WTC11 (cell line): Measurements from ENCODE around the gene NBEA. TPM values are rescaled to one million over a fixed set of nuclear protein-coding genes. Genes with fewer than 3 reads are reported as not detected.

Experiments used
- ATAC-seq: fragments of 200-7000 bp; cut with Tn5 transposase; 2 replicates; pipeline ENCODE4 v1.10.0; 2021; ENCODE audit warnings: mild to moderate bottlenecking, moderate library complexity
- CTCF ChIA-PET: fragments of 300-600 bp; sonication (Branson Sonifier 250); formaldehyde crosslinking; loops from one replicate; lab custom pipeline; 2021; ENCODE audit warnings: antibody characterized with exemption; lab: Charles Lee
- POLR2A ChIA-PET: fragments of 350-600 bp; sonication (Branson Sonifier 250); formaldehyde crosslinking; loops from one replicate; lab custom pipeline; 2021; ENCODE audit warnings: antibody characterized with exemption; lab: Charles Lee
- DNase-seq: peaks from one replicate; pipeline ENCODE4 v3.0.0; 2021; ENCODE audit warnings: low spot score
- H3K27ac Mint-ChIP-seq: 2 replicates; pipeline ENCODE4 v1.8.0; 2021; ENCODE audit warnings: mixed read lengths
- H3K27me3 Mint-ChIP-seq: 2 replicates; pipeline ENCODE4 v1.8.0; 2021; ENCODE audit warnings: low read depth, mild to moderate bottlenecking, moderate library complexity, mixed read lengths
- H3K36me3 Mint-ChIP-seq: 2 replicates; pipeline ENCODE4 v1.8.0; 2021; ENCODE audit warnings: mixed read lengths
- H3K4me1 Mint-ChIP-seq: 2 replicates; pipeline ENCODE4 v1.8.0; 2022; ENCODE audit warnings: mixed read lengths
- H3K4me3 Mint-ChIP-seq: 2 replicates; pipeline ENCODE4 v1.8.0; 2021; ENCODE audit warnings: mild to moderate bottlenecking, moderate library complexity, mixed read lengths
- H3K9me3 Mint-ChIP-seq: 2 replicates; pipeline ENCODE4 v1.8.0; 2021; ENCODE audit warnings: mixed read lengths
- CREM ChIP-seq: sonication (generic); formaldehyde crosslinking; IDR thresholded peaks from 2 replicates; pipeline ENCODE4 v1.8.1; 2022; ENCODE audit warnings: mild to moderate bottlenecking, missing genetic modification reagents, moderate library complexity
- EMX1 ChIP-seq: fragments of 250-450 bp; sonication (Bioruptor Pico); IDR thresholded peaks from 2 replicates; pipeline ENCODE4 v1.8.0; 2021; ENCODE audit warnings: mild to moderate bottlenecking
- GRHL2 ChIP-seq: fragments of 250-450 bp; sonication (Bioruptor Pico); IDR thresholded peaks from 2 replicates; pipeline ENCODE4 v1.8.0; 2022; ENCODE audit warnings: mild to moderate bottlenecking, moderate library complexity; ENCODE audit not compliant: insufficient replicate concordance, severe bottlenecking
- MYBL2 ChIP-seq: sonication (generic); formaldehyde crosslinking; IDR thresholded peaks from 2 replicates; pipeline ENCODE4 v1.8.1; 2023; ENCODE audit warnings: mild to moderate bottlenecking, moderate library complexity, missing genetic modification reagents
- NFATC4 ChIP-seq: fragments of 250-450 bp; sonication (Bioruptor Pico); IDR thresholded peaks from 2 replicates; pipeline ENCODE4 v1.9.0; 2021; ENCODE audit warnings: mild to moderate bottlenecking
- NR1H2 ChIP-seq: sonication (generic); formaldehyde crosslinking; IDR thresholded peaks from 2 replicates; pipeline ENCODE4 v1.9.0; 2021; ENCODE audit warnings: mild to moderate bottlenecking, moderate library complexity, missing genetic modification reagents
- NR2C2 ChIP-seq: sonication (generic); formaldehyde crosslinking; IDR thresholded peaks from 2 replicates; pipeline ENCODE4 v1.8.0; 2022; ENCODE audit warnings: mild to moderate bottlenecking, missing genetic modification reagents
- ZNF219 ChIP-seq: sonication (generic); formaldehyde crosslinking; IDR thresholded peaks from 2 replicates; pipeline ENCODE4 v1.8.0; 2023; ENCODE audit warnings: missing genetic modification reagents, mild to moderate bottlenecking, borderline replicate concordance
- ZNF396 ChIP-seq: fragments of 250-450 bp; sonication (Bioruptor Pico); IDR thresholded peaks from 2 replicates; pipeline ENCODE4 v1.8.0; 2021; ENCODE audit warnings: mild to moderate bottlenecking, moderate library complexity, borderline replicate concordance
- ZNF416 ChIP-seq: fragments of 250-450 bp; sonication (Bioruptor Pico); IDR thresholded peaks from 2 replicates; pipeline ENCODE4 v1.9.0; 2021; ENCODE audit warnings: mild to moderate bottlenecking, inconsistent platforms
- ZNF671 ChIP-seq: fragments of 250-450 bp; sonication (Bioruptor Pico); IDR thresholded peaks from 2 replicates; pipeline ENCODE4 v1.8.0; 2021; ENCODE audit warnings: mild to moderate bottlenecking
- total RNA-seq: library from RNA; stranded (reverse); gene quantifications from 3 replicates; pipeline ENCODE4 v1.2.3, GENCODE V29; 2021
- TF ChIP-seq, protein P1 (sequence below): fragments of 250-450 bp; sonication (Bioruptor Pico); IDR thresholded peaks from 2 replicates; pipeline ENCODE4 v2.1.2; 2022; ENCODE audit warnings: mild to moderate bottlenecking, moderate library complexity
- TF ChIP-seq, protein P2 (sequence below): sonication (generic); formaldehyde crosslinking; IDR thresholded peaks from 2 replicates; pipeline ENCODE4 v1.8.1; 2023; ENCODE audit warnings: mild to moderate bottlenecking, missing genetic modification reagents, borderline replicate concordance
- TF ChIP-seq, protein P3 (sequence below): fragments of 200-600 bp; IDR thresholded peaks from 2 replicates; pipeline ENCODE4 v1.8.0; 2022; ENCODE audit warnings: antibody characterized with exemption
- TF ChIP-seq, protein P4 (sequence below): sonication (generic); formaldehyde crosslinking; IDR thresholded peaks from 2 replicates; pipeline ENCODE4 v1.8.0; 2023; ENCODE audit warnings: mild to moderate bottlenecking, missing genetic modification reagents
- TF ChIP-seq, protein P5 (sequence below): fragments of 250-450 bp; sonication (Bioruptor Pico); IDR thresholded peaks from 2 replicates; pipeline ENCODE4 v1.9.0; 2021; ENCODE audit warnings: mild to moderate bottlenecking
- TF ChIP-seq, protein P6 (sequence below): sonication (generic); formaldehyde crosslinking; IDR thresholded peaks from 2 replicates; pipeline ENCODE4 v1.8.0; 2022; ENCODE audit warnings: missing genetic modification reagents
- TF ChIP-seq, protein P7 (sequence below): sonication (generic); formaldehyde crosslinking; IDR thresholded peaks from 2 replicates; pipeline ENCODE4 v1.8.1; 2023; ENCODE audit warnings: mild to moderate bottlenecking, missing genetic modification reagents

The NBEA gene
- total RNA-seq, 1 experiment from 2014 or later: 20.9 TPM

DNA sequence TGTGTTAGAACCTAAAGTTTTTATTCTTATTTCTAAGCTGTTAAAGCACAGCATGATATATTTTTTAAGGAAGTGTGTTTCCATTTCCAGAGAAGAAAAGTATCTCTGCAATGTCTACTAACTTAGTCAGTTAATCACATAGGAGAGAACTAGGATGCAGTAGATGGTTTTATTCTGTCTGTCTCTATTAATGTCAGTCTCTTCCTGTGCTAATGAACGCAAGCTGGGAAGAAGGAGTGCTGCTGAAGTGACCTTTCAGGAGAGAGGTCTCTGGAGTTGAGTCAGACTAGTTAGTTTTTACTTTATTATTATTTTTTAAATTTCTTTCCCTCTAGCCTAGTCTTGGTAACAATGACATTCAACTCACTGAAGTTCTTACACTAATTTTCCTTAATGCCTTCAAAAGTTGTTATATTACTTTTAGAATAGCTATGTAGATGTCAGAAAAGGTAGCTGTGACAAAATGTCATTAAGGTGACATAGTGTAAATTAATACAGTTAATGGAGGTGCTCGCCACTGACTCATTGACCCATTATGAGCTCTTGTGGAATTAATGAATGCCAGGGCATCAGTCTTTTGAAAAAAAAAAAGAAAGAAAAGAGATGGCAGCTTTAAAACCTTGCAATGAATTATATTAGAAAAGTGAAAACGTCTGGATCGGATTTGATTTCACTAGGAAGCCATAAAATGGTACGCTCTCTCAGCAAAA, 654.4 kb downstream of the NBEA start:
- DNase-seq (no peak), ATAC-seq (no peak)
- H3K9me3 Mint-ChIP-seq: no peaks in the 10 kb centered on the region
- no peak for TF ChIP-seq NFATC4 (CRISPR knock-in tag)
- no peak overlapping the region for H3K4me3 Mint-ChIP-seq
- no peaks in the 10 kb centered on the region for H3K36me3 Mint-ChIP-seq
- CTCF ChIA-PET: interaction anchor here (1.3 kb wide), 1 partner anchor 81 kb away, joined by 4 read pairs; no protein-coding TSS in a partner anchor
- POLR2A ChIA-PET: no interaction called here
- peaks cover 30% of the 10 kb centered on the region for H3K4me1 Mint-ChIP-seq
- no peak overlapping the region for H3K27ac Mint-ChIP-seq
- H3K27me3 Mint-ChIP-seq: no peaks in the 10 kb centered on the region

DNA sequence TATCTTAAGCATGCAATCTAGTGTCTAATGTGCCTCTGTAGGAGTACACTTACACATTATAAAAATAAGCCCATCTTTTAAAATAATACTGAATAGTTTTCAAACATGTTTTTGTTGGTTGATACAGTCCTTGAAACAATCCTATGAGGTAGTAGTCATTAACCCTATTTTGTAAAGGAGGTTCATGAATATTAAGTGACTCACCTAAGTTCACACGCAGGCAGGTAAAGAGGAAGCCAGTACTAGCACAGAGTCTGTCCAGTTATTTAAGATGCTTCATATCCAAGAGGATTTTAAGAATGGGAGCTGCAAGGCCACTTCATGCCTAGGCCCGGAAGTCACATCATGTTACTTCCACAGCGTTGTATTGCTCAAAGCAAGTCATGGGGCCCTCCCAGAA, 655.4 kb downstream of the NBEA start:
- ATAC-seq: no peak
- no peaks in the 10 kb centered on the region for H3K27me3 Mint-ChIP-seq
- H3K4me3 Mint-ChIP-seq: no peak overlapping the region
- TF ChIP-seq EMX1 (no peak), MYBL2 (no peak), GRHL2 (CRISPR knock-in tag) (no peak), NR2C2 (CRISPR knock-in tag) (no peak), ZNF416 (CRISPR knock-in tag) (no peak), NR1H2 (CRISPR knock-in tag) (no peak), ZNF396 (CRISPR knock-in tag) (no peak), ZNF219 (no peak), ZNF671 (CRISPR knock-in tag) (no peak), CREM (CRISPR knock-in tag) (no peak)
- TF ChIP-seq, protein P1, sequence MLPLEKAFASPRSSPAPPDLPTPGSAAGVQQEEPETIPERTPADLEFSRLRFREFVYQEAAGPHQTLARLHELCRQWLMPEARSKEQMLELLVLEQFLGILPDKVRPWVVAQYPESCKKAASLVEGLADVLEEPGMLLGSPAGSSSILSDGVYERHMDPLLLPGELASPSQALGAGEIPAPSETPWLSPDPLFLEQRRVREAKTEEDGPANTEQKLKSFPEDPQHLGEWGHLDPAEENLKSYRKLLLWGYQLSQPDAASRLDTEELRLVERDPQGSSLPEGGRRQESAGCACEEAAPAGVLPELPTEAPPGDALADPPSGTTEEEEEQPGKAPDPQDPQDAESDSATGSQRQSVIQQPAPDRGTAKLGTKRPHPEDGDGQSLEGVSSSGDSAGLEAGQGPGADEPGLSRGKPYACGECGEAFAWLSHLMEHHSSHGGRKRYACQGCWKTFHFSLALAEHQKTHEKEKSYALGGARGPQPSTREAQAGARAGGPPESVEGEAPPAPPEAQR: no peak
- TF ChIP-seq, protein P2, sequence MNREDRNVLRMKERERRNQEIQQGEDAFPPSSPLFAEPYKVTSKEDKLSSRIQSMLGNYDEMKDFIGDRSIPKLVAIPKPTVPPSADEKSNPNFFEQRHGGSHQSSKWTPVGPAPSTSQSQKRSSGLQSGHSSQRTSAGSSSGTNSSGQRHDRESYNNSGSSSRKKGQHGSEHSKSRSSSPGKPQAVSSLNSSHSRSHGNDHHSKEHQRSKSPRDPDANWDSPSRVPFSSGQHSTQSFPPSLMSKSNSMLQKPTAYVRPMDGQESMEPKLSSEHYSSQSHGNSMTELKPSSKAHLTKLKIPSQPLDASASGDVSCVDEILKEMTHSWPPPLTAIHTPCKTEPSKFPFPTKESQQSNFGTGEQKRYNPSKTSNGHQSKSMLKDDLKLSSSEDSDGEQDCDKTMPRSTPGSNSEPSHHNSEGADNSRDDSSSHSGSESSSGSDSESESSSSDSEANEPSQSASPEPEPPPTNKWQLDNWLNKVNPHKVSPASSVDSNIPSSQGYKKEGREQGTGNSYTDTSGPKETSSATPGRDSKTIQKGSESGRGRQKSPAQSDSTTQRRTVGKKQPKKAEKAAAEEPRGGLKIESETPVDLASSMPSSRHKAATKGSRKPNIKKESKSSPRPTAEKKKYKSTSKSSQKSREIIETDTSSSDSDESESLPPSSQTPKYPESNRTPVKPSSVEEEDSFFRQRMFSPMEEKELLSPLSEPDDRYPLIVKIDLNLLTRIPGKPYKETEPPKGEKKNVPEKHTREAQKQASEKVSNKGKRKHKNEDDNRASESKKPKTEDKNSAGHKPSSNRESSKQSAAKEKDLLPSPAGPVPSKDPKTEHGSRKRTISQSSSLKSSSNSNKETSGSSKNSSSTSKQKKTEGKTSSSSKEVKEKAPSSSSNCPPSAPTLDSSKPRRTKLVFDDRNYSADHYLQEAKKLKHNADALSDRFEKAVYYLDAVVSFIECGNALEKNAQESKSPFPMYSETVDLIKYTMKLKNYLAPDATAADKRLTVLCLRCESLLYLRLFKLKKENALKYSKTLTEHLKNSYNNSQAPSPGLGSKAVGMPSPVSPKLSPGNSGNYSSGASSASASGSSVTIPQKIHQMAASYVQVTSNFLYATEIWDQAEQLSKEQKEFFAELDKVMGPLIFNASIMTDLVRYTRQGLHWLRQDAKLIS: no peak
- TF ChIP-seq, protein P3, sequence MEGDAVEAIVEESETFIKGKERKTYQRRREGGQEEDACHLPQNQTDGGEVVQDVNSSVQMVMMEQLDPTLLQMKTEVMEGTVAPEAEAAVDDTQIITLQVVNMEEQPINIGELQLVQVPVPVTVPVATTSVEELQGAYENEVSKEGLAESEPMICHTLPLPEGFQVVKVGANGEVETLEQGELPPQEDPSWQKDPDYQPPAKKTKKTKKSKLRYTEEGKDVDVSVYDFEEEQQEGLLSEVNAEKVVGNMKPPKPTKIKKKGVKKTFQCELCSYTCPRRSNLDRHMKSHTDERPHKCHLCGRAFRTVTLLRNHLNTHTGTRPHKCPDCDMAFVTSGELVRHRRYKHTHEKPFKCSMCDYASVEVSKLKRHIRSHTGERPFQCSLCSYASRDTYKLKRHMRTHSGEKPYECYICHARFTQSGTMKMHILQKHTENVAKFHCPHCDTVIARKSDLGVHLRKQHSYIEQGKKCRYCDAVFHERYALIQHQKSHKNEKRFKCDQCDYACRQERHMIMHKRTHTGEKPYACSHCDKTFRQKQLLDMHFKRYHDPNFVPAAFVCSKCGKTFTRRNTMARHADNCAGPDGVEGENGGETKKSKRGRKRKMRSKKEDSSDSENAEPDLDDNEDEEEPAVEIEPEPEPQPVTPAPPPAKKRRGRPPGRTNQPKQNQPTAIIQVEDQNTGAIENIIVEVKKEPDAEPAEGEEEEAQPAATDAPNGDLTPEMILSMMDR: no peak
- TF ChIP-seq, protein P4, sequence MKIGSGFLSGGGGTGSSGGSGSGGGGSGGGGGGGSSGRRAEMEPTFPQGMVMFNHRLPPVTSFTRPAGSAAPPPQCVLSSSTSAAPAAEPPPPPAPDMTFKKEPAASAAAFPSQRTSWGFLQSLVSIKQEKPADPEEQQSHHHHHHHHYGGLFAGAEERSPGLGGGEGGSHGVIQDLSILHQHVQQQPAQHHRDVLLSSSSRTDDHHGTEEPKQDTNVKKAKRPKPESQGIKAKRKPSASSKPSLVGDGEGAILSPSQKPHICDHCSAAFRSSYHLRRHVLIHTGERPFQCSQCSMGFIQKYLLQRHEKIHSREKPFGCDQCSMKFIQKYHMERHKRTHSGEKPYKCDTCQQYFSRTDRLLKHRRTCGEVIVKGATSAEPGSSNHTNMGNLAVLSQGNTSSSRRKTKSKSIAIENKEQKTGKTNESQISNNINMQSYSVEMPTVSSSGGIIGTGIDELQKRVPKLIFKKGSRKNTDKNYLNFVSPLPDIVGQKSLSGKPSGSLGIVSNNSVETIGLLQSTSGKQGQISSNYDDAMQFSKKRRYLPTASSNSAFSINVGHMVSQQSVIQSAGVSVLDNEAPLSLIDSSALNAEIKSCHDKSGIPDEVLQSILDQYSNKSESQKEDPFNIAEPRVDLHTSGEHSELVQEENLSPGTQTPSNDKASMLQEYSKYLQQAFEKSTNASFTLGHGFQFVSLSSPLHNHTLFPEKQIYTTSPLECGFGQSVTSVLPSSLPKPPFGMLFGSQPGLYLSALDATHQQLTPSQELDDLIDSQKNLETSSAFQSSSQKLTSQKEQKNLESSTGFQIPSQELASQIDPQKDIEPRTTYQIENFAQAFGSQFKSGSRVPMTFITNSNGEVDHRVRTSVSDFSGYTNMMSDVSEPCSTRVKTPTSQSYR: no peak
- TF ChIP-seq, protein P5, sequence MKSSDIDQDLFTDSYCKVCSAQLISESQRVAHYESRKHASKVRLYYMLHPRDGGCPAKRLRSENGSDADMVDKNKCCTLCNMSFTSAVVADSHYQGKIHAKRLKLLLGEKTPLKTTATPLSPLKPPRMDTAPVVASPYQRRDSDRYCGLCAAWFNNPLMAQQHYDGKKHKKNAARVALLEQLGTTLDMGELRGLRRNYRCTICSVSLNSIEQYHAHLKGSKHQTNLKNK: no peak
- TF ChIP-seq, protein P6, sequence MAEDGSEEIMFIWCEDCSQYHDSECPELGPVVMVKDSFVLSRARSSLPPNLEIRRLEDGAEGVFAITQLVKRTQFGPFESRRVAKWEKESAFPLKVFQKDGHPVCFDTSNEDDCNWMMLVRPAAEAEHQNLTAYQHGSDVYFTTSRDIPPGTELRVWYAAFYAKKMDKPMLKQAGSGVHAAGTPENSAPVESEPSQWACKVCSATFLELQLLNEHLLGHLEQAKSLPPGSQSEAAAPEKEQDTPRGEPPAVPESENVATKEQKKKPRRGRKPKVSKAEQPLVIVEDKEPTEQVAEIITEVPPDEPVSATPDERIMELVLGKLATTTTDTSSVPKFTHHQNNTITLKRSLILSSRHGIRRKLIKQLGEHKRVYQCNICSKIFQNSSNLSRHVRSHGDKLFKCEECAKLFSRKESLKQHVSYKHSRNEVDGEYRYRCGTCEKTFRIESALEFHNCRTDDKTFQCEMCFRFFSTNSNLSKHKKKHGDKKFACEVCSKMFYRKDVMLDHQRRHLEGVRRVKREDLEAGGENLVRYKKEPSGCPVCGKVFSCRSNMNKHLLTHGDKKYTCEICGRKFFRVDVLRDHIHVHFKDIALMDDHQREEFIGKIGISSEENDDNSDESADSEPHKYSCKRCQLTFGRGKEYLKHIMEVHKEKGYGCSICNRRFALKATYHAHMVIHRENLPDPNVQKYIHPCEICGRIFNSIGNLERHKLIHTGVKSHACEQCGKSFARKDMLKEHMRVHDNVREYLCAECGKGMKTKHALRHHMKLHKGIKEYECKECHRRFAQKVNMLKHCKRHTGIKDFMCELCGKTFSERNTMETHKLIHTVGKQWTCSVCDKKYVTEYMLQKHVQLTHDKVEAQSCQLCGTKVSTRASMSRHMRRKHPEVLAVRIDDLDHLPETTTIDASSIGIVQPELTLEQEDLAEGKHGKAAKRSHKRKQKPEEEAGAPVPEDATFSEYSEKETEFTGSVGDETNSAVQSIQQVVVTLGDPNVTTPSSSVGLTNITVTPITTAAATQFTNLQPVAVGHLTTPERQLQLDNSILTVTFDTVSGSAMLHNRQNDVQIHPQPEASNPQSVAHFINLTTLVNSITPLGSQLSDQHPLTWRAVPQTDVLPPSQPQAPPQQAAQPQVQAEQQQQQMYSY (CRISPR knock-in tag): no peak
- TF ChIP-seq, protein P7, sequence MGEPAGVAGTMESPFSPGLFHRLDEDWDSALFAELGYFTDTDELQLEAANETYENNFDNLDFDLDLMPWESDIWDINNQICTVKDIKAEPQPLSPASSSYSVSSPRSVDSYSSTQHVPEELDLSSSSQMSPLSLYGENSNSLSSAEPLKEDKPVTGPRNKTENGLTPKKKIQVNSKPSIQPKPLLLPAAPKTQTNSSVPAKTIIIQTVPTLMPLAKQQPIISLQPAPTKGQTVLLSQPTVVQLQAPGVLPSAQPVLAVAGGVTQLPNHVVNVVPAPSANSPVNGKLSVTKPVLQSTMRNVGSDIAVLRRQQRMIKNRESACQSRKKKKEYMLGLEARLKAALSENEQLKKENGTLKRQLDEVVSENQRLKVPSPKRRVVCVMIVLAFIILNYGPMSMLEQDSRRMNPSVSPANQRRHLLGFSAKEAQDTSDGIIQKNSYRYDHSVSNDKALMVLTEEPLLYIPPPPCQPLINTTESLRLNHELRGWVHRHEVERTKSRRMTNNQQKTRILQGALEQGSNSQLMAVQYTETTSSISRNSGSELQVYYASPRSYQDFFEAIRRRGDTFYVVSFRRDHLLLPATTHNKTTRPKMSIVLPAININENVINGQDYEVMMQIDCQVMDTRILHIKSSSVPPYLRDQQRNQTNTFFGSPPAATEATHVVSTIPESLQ (CRISPR knock-in tag): no peak

More for the DNA sequence above, 655.4 kb downstream of the NBEA start:
- CTCF ChIA-PET: interaction anchor here (1.3 kb wide), 1 partner anchor 80 kb away, joined by 4 read pairs; no protein-coding TSS in a partner anchor
- no peaks in the 10 kb centered on the region for H3K36me3 Mint-ChIP-seq
- POLR2A ChIA-PET: no interaction called here
- H3K27ac Mint-ChIP-seq: no peak overlapping the region
- peaks cover 20% of the 10 kb centered on the region for H3K4me1 Mint-ChIP-seq
- no peaks in the 10 kb centered on the region for H3K9me3 Mint-ChIP-seq
- no peak for DNase-seq
